ENCODE data around the gene ASTN2.

The ASTN2 gene

DNA sequence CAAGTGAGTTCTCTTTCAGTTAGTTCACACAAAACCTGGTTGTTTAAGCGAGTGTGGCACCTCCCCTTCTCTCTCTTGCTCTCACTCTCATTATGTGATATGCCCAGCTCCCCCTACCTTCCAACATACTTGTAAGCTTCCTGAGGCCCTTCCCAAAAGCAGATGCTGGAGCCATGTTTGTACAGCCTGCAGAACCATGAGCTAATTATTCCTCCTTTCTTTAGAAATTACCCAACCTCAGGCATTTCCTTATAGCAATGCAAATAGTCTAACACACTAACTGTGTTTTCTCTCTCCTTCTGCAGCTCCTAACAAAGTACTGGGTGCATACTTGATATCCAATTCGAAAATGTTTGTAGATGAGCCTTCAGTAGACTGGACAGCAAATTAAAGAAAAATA lies 665.1 kb downstream of the ASTN2 start:
- Histone ChIP-seq H3K9ac (ENCODE audit: low read depth, low read length) (no peak overlapping the region), H3K4me3 (ENCODE audit: low read depth in 1 of 2, low read length in 2 of 2) (no peak overlapping the region), H3K27ac (ENCODE audit: low read length) (no peak overlapping the region), H3K4me2 (ENCODE audit: insufficient read depth, low read length) (no peak overlapping the region), H2AFZ (ENCODE audit: low read depth, low read length) (no peak overlapping the region), H3K79me2 (ENCODE audit: insufficient read depth, low read length) (no peaks in the 10 kb centered on the region), H3K27me3 (ENCODE audit: insufficient read depth, low read length, poor library complexity) (no peaks in the 10 kb centered on the region), H3K4me1 (ENCODE audit: insufficient read depth, low read length) (no peaks in the 10 kb centered on the region), H3K36me3 (ENCODE audit: insufficient read depth, low read length) (no peaks in the 10 kb centered on the region), H3K9me3 (ENCODE audit: insufficient read depth, low read length, severe bottlenecking) (no peaks in the 10 kb centered on the region), H4K20me1 (ENCODE audit: insufficient read depth, low read length) (no peaks in the 10 kb centered on the region)
- no peak for DNase-seq
- ATAC-seq (ENCODE audit: insufficient read depth, low read depth), result no peak
- TF ChIP-seq, protein P1, sequence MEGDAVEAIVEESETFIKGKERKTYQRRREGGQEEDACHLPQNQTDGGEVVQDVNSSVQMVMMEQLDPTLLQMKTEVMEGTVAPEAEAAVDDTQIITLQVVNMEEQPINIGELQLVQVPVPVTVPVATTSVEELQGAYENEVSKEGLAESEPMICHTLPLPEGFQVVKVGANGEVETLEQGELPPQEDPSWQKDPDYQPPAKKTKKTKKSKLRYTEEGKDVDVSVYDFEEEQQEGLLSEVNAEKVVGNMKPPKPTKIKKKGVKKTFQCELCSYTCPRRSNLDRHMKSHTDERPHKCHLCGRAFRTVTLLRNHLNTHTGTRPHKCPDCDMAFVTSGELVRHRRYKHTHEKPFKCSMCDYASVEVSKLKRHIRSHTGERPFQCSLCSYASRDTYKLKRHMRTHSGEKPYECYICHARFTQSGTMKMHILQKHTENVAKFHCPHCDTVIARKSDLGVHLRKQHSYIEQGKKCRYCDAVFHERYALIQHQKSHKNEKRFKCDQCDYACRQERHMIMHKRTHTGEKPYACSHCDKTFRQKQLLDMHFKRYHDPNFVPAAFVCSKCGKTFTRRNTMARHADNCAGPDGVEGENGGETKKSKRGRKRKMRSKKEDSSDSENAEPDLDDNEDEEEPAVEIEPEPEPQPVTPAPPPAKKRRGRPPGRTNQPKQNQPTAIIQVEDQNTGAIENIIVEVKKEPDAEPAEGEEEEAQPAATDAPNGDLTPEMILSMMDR (IDR thresholded peaks at IDR 0.05; ENCODE audit: borderline replicate concordance, extremely low read depth, low read length, poor library complexity, severe bottlenecking), result no peak
- TF ChIP-seq EZH2 (IDR thresholded peaks at IDR 0.05; ENCODE audit: borderline replicate concordance, low read depth, low read length, severe bottlenecking), result no peak

DNA sequence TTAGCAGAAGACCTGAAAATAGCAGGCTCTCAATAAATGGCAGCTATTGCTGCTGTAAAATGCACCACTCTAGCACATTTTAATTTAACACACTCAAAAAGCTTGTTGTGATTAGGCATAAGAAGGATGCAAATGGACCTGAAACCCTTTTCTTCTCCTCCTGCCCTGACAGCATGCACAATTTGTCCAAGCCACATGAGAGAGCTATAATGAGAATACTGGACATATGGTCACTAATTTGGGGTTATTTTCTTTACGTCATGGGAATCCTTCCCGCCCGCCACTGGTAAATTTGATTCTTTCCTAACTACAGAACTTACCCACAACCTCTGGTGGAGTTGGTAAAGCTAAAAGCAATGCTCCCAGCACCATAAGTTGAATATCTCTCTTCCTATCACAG lies 665.7 kb downstream of the ASTN2 start:
- no peaks in the 10 kb centered on the region for H3K4me1 ChIP-seq (ENCODE audit: insufficient read depth, low read length)
- H3K9me3 ChIP-seq (ENCODE audit: insufficient read depth, low read length, severe bottlenecking), result no peaks in the 10 kb centered on the region
- ATAC-seq (ENCODE audit: insufficient read depth, low read depth) (no peak), DNase-seq (no peak)
- no peak overlapping the region for H3K4me3 ChIP-seq (ENCODE audit: low read depth in 1 of 2, low read length in 2 of 2)
- no peak overlapping the region for H3K4me2 ChIP-seq (ENCODE audit: insufficient read depth, low read length)
- no peaks in the 10 kb centered on the region for H3K27me3 ChIP-seq (ENCODE audit: insufficient read depth, low read length, poor library complexity)
- H3K79me2 ChIP-seq (ENCODE audit: insufficient read depth, low read length), result no peaks in the 10 kb centered on the region
- no peak overlapping the region for H2AFZ ChIP-seq (ENCODE audit: low read depth, low read length)
- no peak overlapping the region for H3K9ac ChIP-seq (ENCODE audit: low read depth, low read length)
- no peaks in the 10 kb centered on the region for H3K36me3 ChIP-seq (ENCODE audit: insufficient read depth, low read length)
- H4K20me1 ChIP-seq (ENCODE audit: insufficient read depth, low read length), result no peaks in the 10 kb centered on the region
- TF ChIP-seq, protein P1 (IDR thresholded peaks at IDR 0.05; ENCODE audit: borderline replicate concordance, extremely low read depth, low read length, poor library complexity, severe bottlenecking), result no peak
- TF ChIP-seq EZH2 (IDR thresholded peaks at IDR 0.05; ENCODE audit: borderline replicate concordance, low read depth, low read length, severe bottlenecking), result no peak
- H3K27ac ChIP-seq (ENCODE audit: low read length), result no peak overlapping the region

DNA sequence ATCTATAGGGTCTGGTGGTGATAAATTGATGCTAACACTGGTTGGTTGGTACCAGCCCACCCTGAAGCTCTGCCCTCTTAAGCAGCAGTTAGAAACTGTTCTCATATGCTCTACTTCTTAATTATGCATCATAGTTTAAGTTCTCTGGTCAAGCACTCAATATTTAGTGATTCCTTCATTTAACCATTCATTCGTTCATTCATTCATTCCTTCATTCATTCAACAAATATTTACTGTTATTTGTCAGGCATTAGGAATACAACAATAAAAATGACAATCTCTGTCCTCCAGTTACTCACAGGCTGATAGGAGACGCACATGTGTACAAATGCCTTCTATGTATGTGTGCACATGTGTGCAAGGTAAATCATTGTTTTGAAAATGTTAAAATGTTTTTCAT lies 673.1 kb downstream of the ASTN2 start:
- no peak for DNase-seq
- no peaks in the 10 kb centered on the region for H3K36me3 ChIP-seq (ENCODE audit: insufficient read depth, low read length)
- no peaks in the 10 kb centered on the region for H4K20me1 ChIP-seq (ENCODE audit: insufficient read depth, low read length)
- no peak overlapping the region for H3K4me3 ChIP-seq (ENCODE audit: low read depth in 1 of 2, low read length in 2 of 2)
- no peak overlapping the region for H3K4me2 ChIP-seq (ENCODE audit: insufficient read depth, low read length)
- no peaks in the 10 kb centered on the region for H3K9me3 ChIP-seq (ENCODE audit: insufficient read depth, low read length, severe bottlenecking)
- no peak for ATAC-seq (ENCODE audit: insufficient read depth, low read depth)
- H3K79me2 ChIP-seq (ENCODE audit: insufficient read depth, low read length), result no peaks in the 10 kb centered on the region
- H3K27me3 ChIP-seq (ENCODE audit: insufficient read depth, low read length, poor library complexity), result no peaks in the 10 kb centered on the region
- H3K4me1 ChIP-seq (ENCODE audit: insufficient read depth, low read length), result no peaks in the 10 kb centered on the region
- no peak for TF ChIP-seq EZH2 (IDR thresholded peaks at IDR 0.05; ENCODE audit: borderline replicate concordance, low read depth, low read length, severe bottlenecking)
- TF ChIP-seq, protein P1 (IDR thresholded peaks at IDR 0.05; ENCODE audit: borderline replicate concordance, extremely low read depth, low read length, poor library complexity, severe bottlenecking), result no peak
- no peak overlapping the region for H2AFZ ChIP-seq (ENCODE audit: low read depth, low read length)
- H3K9ac ChIP-seq (ENCODE audit: low read depth, low read length), result no peak overlapping the region
- H3K27ac ChIP-seq (ENCODE audit: low read length), result no peak overlapping the region

Measured in DND-41 (cell line).